NCI-H2196 treated with DMSO at 0.1 percent for 48 hours (cell line): ENCODE measurements around the gene CPEB3.
A peak's percentile ranks its signal among the peaks of the same experiment; 100 is the strongest.

Source experiments
- DNase-seq: peaks from one replicate; lab custom pipeline; 2025; ENCODE audit not compliant: unreplicated experiment; lab: John Stamatoyannopoulos, UW

The CPEB3 gene

GRCh38 chr10:92268748-92269147 is 22.1 kb downstream of the CPEB3 start:
- DNase-seq, result no peak

- no peak for DNase-seq
Measured at GRCh38 chr10:92267343-92267742, 23.5 kb downstream of the CPEB3 start.

- DNase-seq, result no peak
Measured at GRCh38 chr10:92265687-92266258, 25.1 kb downstream of the CPEB3 start.

- no peak for DNase-seq
Measured at GRCh38 chr10:92264249-92264648, 26.6 kb downstream of the CPEB3 start.

GRCh38 chr10:92263396-92263795 is 27.5 kb downstream of the CPEB3 start:
- no peak for DNase-seq

GRCh38 chr10:92248566-92248965 is 42.3 kb downstream of the CPEB3 start:
- DNase-seq, result no peak

- no peak for DNase-seq
Measured at GRCh38 chr10:92244796-92245195, 46.1 kb downstream of the CPEB3 start.

GRCh38 chr10:92242910-92243671 is 47.8 kb downstream of the CPEB3 start:
- DNase-seq, result peak; percentile 43

- DNase-seq, result no peak
Measured at GRCh38 chr10:92242380-92242779, 48.5 kb downstream of the CPEB3 start.

- DNase-seq, result no peak
Measured at GRCh38 chr10:92241501-92241900, 49.4 kb downstream of the CPEB3 start.

- no peak for DNase-seq
Measured at GRCh38 chr10:92241158-92241500, 49.7 kb downstream of the CPEB3 start.

GRCh38 chr10:92240289-92241157 is 50.4 kb downstream of the CPEB3 start:
- no peak for DNase-seq

- DNase-seq, result no peak
Measured at GRCh38 chr10:92239600-92240288, 51.1 kb downstream of the CPEB3 start.

GRCh38 chr10:92239151-92239599 is 51.7 kb downstream of the CPEB3 start:
- no peak for DNase-seq

GRCh38 chr10:92238586-92239098 is 52.2 kb downstream of the CPEB3 start:
- no peak for DNase-seq

GRCh38 chr10:92238054-92238585 is 52.8 kb downstream of the CPEB3 start:
- DNase-seq, result no peak

GRCh38 chr10:92231196-92231595 is 59.7 kb downstream of the CPEB3 start:
- DNase-seq, result no peak

- no peak for DNase-seq
Measured at GRCh38 chr10:92222603-92223262, 68.1 kb downstream of the CPEB3 start.

GRCh38 chr10:92219559-92219958 is 71.3 kb downstream of the CPEB3 start:
- DNase-seq, result no peak

GRCh38 chr10:92218569-92218968 is 72.3 kb downstream of the CPEB3 start:
- no peak for DNase-seq
